ENCODE measurements around the gene TMPRSS13. TPM values are rescaled to one million over a fixed set of nuclear protein-coding genes. Genes with fewer than 3 reads are reported as not detected.
"Not testable (repeated sequence)": the region's sequence is repeated elsewhere in the genome, so short reads cannot be mapped to it uniquely, and the experiment has no call there.

TMPRSS13 gene
- total RNA-seq, 2 donors from 2014 or later: 0.46 to 0.87 TPM

DNA sequence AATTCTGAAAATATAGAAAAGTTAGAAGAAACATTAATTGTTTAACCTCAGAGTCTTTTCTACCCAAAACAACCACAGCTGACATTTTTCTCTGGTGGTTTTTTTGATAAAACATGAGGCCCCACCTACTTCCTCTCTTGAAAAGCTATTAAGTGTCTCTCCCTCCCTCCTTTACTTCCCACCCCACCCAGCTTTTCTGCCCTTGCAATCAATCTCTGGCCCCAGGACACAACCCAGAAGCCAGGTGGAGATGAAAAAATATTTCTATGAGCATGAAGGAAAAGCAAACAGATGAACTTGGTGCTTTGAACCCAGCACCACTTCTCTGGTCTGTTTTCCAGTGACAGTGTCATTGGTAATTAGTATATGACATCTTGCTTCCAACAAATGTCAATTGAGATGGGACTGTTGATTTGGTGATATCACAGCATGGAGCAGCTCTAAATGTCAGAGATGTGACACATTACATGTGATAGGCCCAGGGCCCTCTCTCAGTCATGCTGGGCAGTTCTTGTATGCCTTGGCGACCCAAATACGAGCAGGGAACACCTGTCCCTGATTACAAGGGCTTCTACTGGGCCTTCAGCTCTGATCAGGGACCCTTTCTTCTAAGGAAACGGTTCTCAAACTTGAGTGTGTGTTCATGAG lies 23.9 kb upstream of the TMPRSS13 start:
- intact Hi-C loops (cut with DNase I, micrococcal nuclease): no loop called here
- DNase-seq: no peak
- ATAC-seq: peak; percentile 30

DNA sequence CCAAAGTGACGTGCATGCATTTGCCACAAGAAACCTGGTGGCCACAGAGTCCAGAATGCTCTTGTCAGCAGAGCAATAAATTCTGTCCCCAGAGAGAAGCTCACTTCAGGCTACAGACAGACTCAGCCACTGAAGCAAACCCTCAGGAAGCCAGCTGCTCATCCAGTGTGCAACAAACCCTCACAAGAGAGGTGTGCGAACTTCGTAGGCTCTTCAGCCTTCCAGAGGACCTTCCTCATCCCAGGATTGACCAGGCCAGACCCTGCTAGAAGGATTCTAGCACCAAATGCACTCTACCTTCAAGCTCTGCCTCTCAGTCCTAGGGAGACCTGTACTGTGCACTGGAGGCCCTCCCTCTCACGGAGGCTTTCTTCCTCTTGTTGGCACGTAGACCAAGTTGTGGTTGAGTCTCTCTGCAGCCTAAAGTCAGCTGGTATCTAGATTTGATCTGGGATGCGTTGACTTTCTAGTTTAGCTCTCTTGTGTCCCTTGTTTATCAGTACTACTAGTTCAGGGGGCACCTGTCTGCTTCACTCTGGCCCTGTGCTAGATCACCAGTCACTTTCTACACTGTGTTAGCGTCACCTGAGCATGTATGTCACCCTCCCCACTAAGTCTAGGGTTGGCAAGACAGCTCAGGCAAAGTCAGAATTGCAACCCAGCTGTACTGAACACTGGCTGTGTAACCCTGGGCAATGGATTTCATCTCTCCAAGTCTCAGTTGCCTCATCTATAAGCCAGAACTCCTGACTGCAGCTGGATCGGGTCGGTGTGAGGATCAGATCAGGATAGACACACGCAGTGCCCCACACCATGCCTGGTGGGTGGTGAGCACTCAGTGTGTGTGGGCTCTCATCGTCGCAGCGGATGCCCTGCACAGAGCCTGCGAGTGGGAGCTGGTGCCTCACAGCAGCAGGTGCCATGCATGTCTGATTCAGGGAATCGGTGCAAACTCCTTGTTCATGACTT lies 22.1 kb upstream of the TMPRSS13 start:
- DNase-seq: no peak
- intact Hi-C loops (cut with DNase I, micrococcal nuclease): no loop called here
- ATAC-seq: no peak

- peak in 1 of 2 donors; percentile 34 for DNase-seq
- intact Hi-C loops (cut with DNase I, micrococcal nuclease): no loop called here
- peak; percentile 36 for ATAC-seq
These were observed 21.1 kb upstream of the TMPRSS13 start for GRCh38 chr11:117950301-117950700.

GRCh38 chr11:117949062-117949461 lies 19.9 kb upstream of the TMPRSS13 start:
- ATAC-seq: no peak
- intact Hi-C loops (cut with DNase I, micrococcal nuclease): loop anchor here (10.0 kb wide), 2 partner anchors 104 to 106 kb away; no protein-coding TSS in a partner anchor

DNA sequence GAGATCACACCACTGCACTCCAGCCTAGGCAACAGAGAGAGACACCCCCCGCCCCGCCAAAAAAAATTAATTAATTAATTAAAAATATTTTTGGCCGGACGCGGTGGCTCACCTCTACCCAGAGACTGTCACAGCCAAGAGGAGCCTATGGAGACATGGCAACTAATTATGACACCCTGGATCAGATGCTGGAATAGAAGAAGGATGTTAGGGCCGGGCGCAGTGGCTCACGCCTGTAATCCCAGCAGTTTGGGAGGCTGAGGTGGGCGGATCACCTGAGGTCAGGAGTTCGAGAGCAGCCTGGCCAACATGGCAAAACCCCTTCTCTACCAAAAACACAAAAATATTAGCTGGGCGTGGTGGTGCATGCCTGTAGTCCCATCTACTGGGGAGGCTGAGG lies 19.3 kb upstream of the TMPRSS13 start:
- intact Hi-C loops (cut with DNase I, micrococcal nuclease): loop anchor here (10.0 kb wide), 2 partner anchors 104 to 106 kb away; no protein-coding TSS in a partner anchor

More at GRCh38 chr11:117949062-117949461, 19.9 kb upstream of the TMPRSS13 start:
- no peak for DNase-seq

DNA sequence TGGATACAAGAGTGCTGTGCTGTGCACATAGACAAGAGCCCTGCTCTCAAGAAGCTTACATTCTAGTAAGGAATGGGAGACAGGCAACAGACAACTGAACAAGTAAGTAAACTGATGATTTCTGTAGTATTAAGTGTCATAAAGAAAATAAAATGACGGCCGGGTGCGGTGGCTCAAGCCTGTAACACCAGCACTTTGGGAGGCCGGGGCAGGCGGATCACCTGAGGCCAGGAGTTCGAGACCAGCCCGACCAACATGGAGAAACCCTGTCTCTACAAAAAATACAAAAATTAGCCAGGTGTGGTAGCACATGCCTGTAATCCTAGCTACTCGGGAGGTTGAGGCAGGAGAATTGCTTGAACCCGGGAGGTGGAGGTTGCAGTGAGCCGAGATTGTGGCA lies 18.5 kb upstream of the TMPRSS13 start:
- ATAC-seq, DNase-seq: not testable (repeated sequence)
- intact Hi-C loops (cut with DNase I, micrococcal nuclease): loop anchor here (2.0 to 10.0 kb wide), 3 partner anchors 103 to 107 kb away; no protein-coding TSS in a partner anchor

More for the DNA sequence above, 19.3 kb upstream of the TMPRSS13 start:
- not testable (repeated sequence) for DNase-seq, ATAC-seq

- DNase-seq: peak; percentile 75 to 89
- peak; percentile 96 for ATAC-seq
- intact Hi-C loops (cut with DNase I, micrococcal nuclease): loop anchor here (2.0 to 10.0 kb wide), 3 partner anchors 102 to 108 kb away; no protein-coding TSS in a partner anchor
These were observed 17.8 kb upstream of the TMPRSS13 start for GRCh38 chr11:117946842-117947526.

DNA sequence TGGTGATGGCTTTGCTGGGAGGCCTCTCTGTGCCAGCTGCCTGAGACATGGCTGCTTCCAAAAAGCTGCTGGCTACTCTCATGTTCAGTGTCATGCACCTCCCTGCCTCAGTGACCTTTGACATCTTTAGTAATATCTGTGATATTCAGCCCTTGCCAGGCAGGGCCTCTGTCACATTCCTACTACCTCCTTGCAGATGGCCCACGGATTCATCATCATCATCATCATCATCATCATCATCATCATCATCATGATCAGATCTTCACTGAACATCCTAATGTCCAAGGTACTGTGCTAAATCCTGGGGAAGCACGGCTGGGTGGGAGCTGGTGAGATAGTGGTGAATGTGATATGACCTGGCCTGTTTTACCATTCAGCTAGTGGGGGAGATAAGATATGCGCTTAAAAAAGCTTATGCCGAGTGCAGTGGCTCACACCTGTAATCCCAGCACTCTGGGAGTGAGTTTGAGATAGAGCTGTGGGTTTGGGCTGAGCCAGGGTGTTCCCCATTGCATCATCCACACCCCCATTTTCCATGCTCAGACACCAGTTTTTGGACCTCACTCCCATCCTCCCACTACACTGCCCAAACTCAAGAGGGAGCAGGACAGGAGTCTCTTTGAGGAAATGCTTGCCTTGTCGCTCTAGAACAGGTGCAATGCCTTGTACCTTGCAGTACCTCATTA lies 17.1 kb upstream of the TMPRSS13 start:
- ATAC-seq: no peak
- intact Hi-C loops (cut with DNase I, micrococcal nuclease): loop anchor here (2.0 to 10.0 kb wide), 3 partner anchors 101 to 109 kb away; no protein-coding TSS in a partner anchor
- no peak for DNase-seq

DNA sequence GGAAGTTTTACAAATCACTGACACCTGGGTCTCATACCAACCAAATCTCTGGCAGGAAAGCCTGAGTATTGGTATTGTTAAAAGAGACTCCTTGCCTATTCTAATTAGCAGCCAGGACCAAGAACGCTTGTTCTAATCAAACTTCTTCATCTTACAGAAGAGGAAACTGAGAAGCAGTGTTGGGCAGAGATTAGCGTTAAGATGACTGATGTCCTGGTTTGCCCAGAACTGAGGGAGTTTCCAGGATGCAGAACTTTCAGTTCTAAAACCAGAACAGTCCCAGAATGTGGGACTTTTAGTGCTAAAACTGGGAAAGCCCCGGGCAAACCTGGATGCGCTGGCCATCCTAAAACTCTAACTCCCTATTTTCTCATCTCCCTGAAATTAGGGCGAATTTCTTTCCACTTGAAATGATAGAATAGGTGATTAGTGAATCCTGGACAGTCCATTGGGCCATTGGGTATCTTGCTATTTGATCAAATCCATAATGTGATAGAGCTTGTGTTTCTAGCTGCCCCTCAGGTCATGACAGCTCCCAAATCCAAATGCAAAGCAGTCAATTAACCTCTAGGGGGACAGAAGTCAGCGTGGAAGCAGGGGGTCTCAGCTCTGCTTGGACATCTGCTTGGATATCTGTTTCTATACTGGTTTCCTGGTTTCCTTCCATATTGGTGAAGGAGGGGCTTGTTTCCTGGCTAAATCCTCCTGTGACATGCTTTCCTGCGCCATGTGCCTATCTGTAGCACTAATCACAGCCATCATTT lies 16.0 kb upstream of the TMPRSS13 start:
- no peak for ATAC-seq

DNA sequence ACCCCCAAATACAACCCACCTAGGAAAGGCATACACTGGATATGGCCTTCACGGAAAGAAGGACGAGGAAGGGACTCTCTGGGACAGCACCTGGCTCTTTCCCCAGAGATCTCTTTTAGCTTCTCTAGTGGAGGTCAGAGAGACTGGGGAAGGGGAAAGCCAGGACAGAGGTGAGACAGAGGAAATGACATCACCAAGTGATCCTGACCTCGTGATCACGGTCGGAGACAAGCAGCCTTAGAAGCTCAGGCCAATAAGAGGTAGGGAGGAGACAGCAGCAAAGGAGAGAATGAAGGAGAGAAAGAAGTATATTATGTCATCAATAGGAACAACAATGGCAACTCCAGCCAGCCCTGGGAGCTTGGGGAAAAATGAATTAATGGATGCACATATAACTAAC lies 15.4 kb upstream of the TMPRSS13 start:
- no peak for DNase-seq
- intact Hi-C loops (cut with DNase I, micrococcal nuclease): loop anchor here (10.0 kb wide), 2 partner anchors 100 to 110 kb away; no protein-coding TSS in a partner anchor
- ATAC-seq: no peak

More for the DNA sequence above, 16.0 kb upstream of the TMPRSS13 start:
- DNase-seq: no peak
- intact Hi-C loops (cut with DNase I, micrococcal nuclease): loop anchor here (10.0 kb wide), 2 partner anchors 100 to 110 kb away; no protein-coding TSS in a partner anchor

DNA sequence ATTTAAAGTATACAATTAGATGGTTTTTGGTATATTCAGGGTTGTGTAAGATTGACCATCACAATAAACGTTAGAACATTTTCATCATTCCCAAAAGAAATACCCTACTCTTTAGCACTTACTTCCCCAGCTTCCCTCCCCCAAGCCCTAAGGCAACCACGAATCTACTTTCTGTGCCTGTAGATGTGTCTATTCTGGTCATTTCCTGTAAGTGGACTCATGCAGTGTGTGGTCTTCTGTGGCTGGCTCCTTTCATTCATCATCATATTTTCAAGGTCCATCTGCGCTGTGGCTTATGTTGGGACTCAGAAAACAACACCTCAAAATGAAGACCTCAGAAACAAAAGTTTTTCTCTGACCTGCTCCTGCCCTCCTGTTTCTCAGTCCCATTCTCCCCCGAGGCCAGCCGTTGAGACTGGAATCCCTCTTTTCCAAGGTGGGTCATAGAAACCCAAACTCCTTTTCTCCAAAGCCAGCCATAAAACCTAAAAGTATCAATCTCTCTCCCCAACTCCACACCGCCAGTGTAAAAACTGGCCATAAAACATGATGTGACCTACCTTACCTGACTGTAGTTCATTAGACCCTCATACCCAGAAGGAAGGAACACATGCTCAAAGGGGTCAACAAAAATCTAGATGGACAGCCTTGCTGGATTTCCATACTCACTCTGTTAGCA lies 12.9 kb upstream of the TMPRSS13 start:
- ATAC-seq (no peak), DNase-seq (no peak)
- intact Hi-C loops (cut with DNase I, micrococcal nuclease): loop anchor here (10.0 kb wide), 2 partner anchors 97 to 113 kb away; no protein-coding TSS in a partner anchor

GRCh38 chr11:117941163-117941707 lies 12.0 kb upstream of the TMPRSS13 start:
- intact Hi-C loops (cut with DNase I, micrococcal nuclease): loop anchor here (10.0 kb wide), 2 partner anchors 96 to 114 kb away; no protein-coding TSS in a partner anchor
- ATAC-seq: peak; percentile 50
- no peak for DNase-seq

DNA sequence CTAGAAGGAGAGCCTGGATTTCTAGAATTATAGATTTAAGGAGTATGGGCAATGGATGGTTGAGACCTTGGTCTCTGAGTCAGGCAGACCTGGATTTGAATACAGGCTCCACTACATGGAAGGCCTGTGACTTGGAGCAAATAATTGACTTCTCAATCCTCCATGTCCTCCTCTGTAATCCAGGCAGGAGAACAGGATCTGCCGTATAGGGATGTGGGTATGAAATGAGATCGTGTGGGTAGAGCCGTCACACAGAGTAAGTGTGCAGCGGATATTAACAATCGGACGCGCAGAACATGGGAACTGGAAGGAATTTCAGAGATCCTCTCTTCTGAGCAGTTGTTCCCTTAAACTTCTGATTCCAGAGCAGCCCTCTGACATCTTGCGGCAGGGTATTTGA lies 11.5 kb upstream of the TMPRSS13 start:
- intact Hi-C loops (cut with DNase I, micrococcal nuclease): loop anchor here (10.0 kb wide), 2 partner anchors 96 to 114 kb away; no protein-coding TSS in a partner anchor
- ATAC-seq (no peak), DNase-seq (no peak)

GRCh38 chr11:117936973-117937372 lies 7.8 kb upstream of the TMPRSS13 start:
- ATAC-seq (no peak), DNase-seq (no peak)
- intact Hi-C loops (cut with DNase I, micrococcal nuclease): no loop called here

DNA sequence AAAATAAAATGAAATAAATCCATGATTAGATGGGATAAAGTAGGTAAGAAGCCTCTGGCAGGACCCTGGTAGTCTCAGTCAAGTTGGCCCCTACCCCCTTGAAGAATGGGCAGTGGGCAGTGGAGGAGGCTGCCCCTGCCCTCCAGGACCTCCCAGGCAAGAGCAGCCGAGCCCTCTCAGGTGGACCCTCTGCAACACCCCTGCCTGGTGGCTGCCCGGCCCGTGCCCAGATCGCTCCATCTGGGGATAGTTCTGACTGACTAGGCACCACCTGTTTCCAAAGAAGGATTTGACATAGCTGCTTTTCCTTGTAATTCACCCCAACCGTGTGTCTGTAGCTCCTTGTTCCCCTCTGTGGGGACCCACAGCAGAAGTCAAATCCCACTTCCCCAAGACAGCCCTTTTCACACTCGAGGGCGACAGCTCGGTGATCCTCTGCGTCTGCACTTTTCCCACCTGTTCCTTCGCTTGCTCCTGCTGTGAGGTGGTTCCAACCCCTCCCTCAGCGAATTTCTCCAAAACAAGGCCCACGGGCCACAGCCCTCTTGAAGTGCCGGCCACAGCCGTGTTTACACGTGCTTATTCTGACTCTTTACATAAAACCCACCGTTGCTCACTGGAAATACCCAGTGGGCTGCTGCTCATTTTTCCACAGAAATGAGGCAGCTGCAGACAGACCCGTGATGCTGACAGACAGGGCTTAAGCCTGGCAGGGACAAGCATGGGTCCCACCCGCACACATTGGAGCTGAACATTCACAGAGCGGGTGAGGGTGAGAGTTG lies 5.5 kb upstream of the TMPRSS13 start:
- DNase-seq: no peak
- ATAC-seq: no peak
- intact Hi-C loops (cut with DNase I, micrococcal nuclease): no loop called here

- no peak for ATAC-seq
- intact Hi-C loops (cut with DNase I, micrococcal nuclease): no loop called here
- no peak for DNase-seq
These were observed 4.7 kb upstream of the TMPRSS13 start for GRCh38 chr11:117933930-117934329.

Data from left colon (tissue), 2 donors.